ENCODE data around the gene ZKSCAN2. TPM values are rescaled to one million over a fixed set of nuclear protein-coding genes. Genes with fewer than 3 reads are reported as not detected.

ZKSCAN2 gene
- total and polyA plus RNA-seq, 9 of the 15 experiments (the other 6 are each of a cell fraction or from before 2014, with no cell fraction given): 1.3 to 9.5 (median 4.2) TPM

DNA sequence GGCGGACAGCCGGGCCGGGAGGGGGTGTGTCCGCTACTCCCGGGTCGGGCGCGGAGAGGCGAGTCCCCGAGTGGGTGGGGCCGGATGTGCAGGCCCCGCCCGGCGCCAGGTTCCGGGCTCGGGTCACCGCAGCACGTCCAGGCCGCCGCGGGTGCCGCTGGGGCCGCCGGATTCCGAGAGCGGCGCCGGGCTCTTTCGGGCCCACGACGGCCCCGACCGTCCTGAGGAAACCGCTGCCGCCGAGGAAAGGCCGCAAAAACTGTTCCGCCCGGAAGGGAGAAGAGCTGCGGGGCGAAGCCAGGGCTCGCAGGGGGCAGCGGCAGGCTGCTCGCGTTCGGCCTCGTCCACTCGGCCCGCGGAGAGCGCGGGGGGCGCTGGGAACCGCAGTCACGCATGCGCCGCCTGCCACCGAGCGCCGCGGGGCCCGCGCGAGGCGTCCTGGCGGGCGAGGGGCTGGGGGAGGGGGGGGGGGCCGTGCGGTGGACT lies at the start of gene ZKSCAN2 (continued):
- TF ChIP-seq CBX8 (IDR thresholded peaks at IDR 0.05; ENCODE audit: borderline replicate concordance, extremely low read depth, low read depth, low read length, poor library complexity, severe bottlenecking): no peak
- TF ChIP-seq ZNF239 (CRISPR knock-in tag; IDR thresholded peaks at IDR 0.05): 0 out of 2 replicates have a peak, but pooled peaks have one; percentile 11
- TF ChIP-seq PPARD (CRISPR knock-in tag; IDR thresholded peaks at IDR 0.05): no peak
- TF ChIP-seq ZKSCAN1 (IDR thresholded peaks at IDR 0.05; ENCODE audit: low read depth, low read length): 0 out of 2 replicates have a peak, but pooled peaks have one; percentile 12
- TF ChIP-seq ATF7 (IDR thresholded peaks at IDR 0.05): peak; percentile 72
- TF ChIP-seq, protein P1, sequence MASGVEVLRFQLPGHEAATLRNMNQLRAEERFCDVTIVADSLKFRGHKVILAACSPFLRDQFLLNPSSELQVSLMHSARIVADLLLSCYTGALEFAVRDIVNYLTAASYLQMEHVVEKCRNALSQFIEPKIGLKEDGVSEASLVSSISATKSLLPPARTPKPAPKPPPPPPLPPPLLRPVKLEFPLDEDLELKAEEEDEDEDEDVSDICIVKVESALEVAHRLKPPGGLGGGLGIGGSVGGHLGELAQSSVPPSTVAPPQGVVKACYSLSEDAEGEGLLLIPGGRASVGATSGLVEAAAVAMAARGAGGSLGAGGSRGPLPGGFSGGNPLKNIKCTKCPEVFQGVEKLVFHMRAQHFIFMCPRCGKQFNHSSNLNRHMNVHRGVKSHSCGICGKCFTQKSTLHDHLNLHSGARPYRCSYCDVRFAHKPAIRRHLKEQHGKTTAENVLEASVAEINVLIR (CRISPR knock-in tag; IDR thresholded peaks at IDR 0.05): 0 out of 2 replicates have a peak, but pooled peaks have one; percentile 46
- TF ChIP-seq, protein P2, sequence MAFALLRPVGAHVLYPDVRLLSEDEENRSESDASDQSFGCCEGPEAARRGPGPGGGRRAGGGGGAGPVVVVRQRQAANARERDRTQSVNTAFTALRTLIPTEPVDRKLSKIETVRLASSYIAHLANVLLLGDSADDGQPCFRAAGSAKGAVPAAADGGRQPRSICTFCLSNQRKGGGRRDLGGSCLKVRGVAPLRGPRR (CRISPR knock-in tag; IDR thresholded peaks at IDR 0.05): 0 out of 2 replicates have a peak, but pooled peaks have one; percentile 1
- TF ChIP-seq ZNF143 (CRISPR knock-in tag; IDR thresholded peaks at IDR 0.05): peak; percentile 64
- TF ChIP-seq ZNF57 (CRISPR knock-in tag; IDR thresholded peaks at IDR 0.05): 0 out of 2 replicates have a peak, but pooled peaks have one; percentile 69
- TF ChIP-seq ZNF764 (CRISPR knock-in tag; IDR thresholded peaks at IDR 0.05; ENCODE audit: low read depth): 0 out of 2 replicates have a peak, but pooled peaks have one; percentile 19
- TF ChIP-seq RCOR1 (IDR thresholded peaks at IDR 0.05; ENCODE audit: borderline replicate concordance in 1 of 2, low read depth in 2 of 2, low read length in 2 of 2): 0 out of 4 replicates have a peak, but pooled peaks of 1 of the 2 experiments have one; percentile 15
- peak; percentile 39 for TF ChIP-seq KAT2B (IDR thresholded peaks at IDR 0.05; ENCODE audit: low read depth, low read length)
- peak; percentile 92 for TF ChIP-seq GABPA (tag; conservative IDR thresholded peaks at IDR 0.05; ENCODE audit: low read depth)
- TF ChIP-seq TOE1 (IDR thresholded peaks at IDR 0.05; ENCODE audit: borderline replicate concordance): no peak
- TF ChIP-seq TOE1 (CRISPR knock-in tag; IDR thresholded peaks at IDR 0.05; ENCODE audit: borderline replicate concordance, low read depth): no peak
- no peak for TF ChIP-seq GTF2F1 (IDR thresholded peaks at IDR 0.05; ENCODE audit: low read depth, low read length)
- peak; percentile 45; the same call in 1 of the 2 replicates for TF ChIP-seq ELF4 (CRISPR knock-in tag; IDR thresholded peaks at IDR 0.05)
- TF ChIP-seq MEIS2 (IDR thresholded peaks at IDR 0.05; ENCODE audit: partially characterized antibody): peak; percentile 53
- no peak for TF ChIP-seq ZNF695 (CRISPR knock-in tag; IDR thresholded peaks at IDR 0.05)
- no peak for TF ChIP-seq MCM5 (IDR thresholded peaks at IDR 0.05; ENCODE audit: low read depth)
- TF ChIP-seq SAFB (IDR thresholded peaks at IDR 0.05; ENCODE audit: borderline replicate concordance, low read depth, low read length): peak; percentile 50; the same call in 1 of the 2 replicates
- TF ChIP-seq TEAD4 (IDR thresholded peaks at IDR 0.05; ENCODE audit: low read length): no peak
- TF ChIP-seq TEAD4 (CRISPR knock-in tag; IDR thresholded peaks at IDR 0.05; ENCODE audit: borderline replicate concordance): no peak
- TF ChIP-seq, protein P3, sequence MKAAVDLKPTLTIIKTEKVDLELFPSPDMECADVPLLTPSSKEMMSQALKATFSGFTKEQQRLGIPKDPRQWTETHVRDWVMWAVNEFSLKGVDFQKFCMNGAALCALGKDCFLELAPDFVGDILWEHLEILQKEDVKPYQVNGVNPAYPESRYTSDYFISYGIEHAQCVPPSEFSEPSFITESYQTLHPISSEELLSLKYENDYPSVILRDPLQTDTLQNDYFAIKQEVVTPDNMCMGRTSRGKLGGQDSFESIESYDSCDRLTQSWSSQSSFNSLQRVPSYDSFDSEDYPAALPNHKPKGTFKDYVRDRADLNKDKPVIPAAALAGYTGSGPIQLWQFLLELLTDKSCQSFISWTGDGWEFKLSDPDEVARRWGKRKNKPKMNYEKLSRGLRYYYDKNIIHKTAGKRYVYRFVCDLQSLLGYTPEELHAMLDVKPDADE (conservative IDR thresholded peaks at IDR 0.05; ENCODE audit: control insufficient read depth, low read depth, low read length): peak; percentile 51; the same call in 1 of the 2 replicates
- 0 out of 2 replicates have a peak, but pooled peaks have one; percentile 62 for TF ChIP-seq TARDBP (IDR thresholded peaks at IDR 0.05)
- TF ChIP-seq PCBP1 (IDR thresholded peaks at IDR 0.05; ENCODE audit: low read depth, low read length, poor library complexity, severe bottlenecking): no peak
- no peak for TF ChIP-seq NCOA2 (IDR thresholded peaks at IDR 0.05; ENCODE audit: partially characterized antibody in 2 of 2)
